ENCODE measurements around the gene UAP1L1. TPM values are rescaled to one million over a fixed set of nuclear protein-coding genes. Genes with fewer than 3 reads are reported as not detected.

UAP1L1 gene
- total RNA-seq, 1 experiment from 2014 or later: 24.6 TPM

DNA sequence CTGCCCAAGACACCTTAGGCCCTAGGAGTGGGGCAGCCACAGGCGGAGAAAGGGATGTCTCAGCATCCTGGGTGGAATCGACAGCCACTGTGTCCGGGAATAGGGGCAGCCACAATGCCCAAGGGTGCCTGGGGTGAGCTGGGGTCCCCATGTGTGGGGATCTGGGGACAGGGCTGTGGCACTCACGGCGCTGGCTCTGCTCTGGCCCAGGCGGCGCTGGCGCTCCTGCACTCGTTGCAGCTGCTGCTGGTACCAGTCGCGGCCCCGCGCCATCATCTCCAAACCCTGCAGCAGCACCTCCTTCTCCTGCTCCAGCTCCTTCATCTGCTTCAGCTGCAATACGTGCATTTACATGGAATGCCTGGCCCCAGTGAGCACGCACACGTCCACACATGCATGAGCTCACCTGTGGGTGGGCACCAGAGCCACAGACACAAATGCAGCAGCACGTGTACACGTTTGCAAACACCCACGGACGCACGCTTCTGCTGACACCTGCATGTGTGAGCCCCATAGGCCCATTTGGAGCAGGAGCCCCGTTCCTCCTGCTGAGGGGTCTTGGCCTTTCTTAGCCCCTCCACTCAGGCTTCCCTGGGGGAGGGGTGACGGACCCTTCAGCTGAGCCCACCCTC lies 11.9 kb upstream of the UAP1L1 start:
- H3K4me3 ChIP-seq (ENCODE audit: low read depth, low read length): no peak overlapping the region
- H3K36me3 ChIP-seq (ENCODE audit: control insufficient read depth, insufficient read depth, low read length): 0 out of 2 replicates have a peak, but pooled peaks cover 2% of the 10 kb centered on the region
- ChIA-PET CTCF (interaction anchor here (0.6 to 3.9 kb wide), 4 partner anchors 19 to 35 kb away, joined by 3 to 57 read pairs (median 3); partner anchors contain the start of gene NPDC1), POLR2A (interaction anchor here (0.5 kb wide), 1 partner anchor 544 kb away, joined by 6 read pairs; no protein-coding TSS in a partner anchor)
- intact Hi-C loops (cut with micrococcal nuclease; ENCODE audit: unreplicated experiment): no loop called here
- peaks cover 15% of the 10 kb centered on the region for H3K4me1 ChIP-seq
- no peaks in the 10 kb centered on the region for H3K9me3 ChIP-seq
- H3K27me3 ChIP-seq (replicated peaks; ENCODE audit: control insufficient read depth, insufficient read depth, low read length): no peaks in the 10 kb centered on the region
- H3K4me3 Mint-ChIP-seq (ENCODE audit: unreplicated experiment): no peak overlapping the region
- TF ChIP-seq, protein P1, sequence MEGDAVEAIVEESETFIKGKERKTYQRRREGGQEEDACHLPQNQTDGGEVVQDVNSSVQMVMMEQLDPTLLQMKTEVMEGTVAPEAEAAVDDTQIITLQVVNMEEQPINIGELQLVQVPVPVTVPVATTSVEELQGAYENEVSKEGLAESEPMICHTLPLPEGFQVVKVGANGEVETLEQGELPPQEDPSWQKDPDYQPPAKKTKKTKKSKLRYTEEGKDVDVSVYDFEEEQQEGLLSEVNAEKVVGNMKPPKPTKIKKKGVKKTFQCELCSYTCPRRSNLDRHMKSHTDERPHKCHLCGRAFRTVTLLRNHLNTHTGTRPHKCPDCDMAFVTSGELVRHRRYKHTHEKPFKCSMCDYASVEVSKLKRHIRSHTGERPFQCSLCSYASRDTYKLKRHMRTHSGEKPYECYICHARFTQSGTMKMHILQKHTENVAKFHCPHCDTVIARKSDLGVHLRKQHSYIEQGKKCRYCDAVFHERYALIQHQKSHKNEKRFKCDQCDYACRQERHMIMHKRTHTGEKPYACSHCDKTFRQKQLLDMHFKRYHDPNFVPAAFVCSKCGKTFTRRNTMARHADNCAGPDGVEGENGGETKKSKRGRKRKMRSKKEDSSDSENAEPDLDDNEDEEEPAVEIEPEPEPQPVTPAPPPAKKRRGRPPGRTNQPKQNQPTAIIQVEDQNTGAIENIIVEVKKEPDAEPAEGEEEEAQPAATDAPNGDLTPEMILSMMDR (IDR thresholded peaks at IDR 0.05; ENCODE audit: insufficient read depth in 1 of 2, low read depth in 1 of 2, low read length in 1 of 2, severe bottlenecking in 1 of 2, unreplicated experiment in 1 of 2): no peak
- no peaks in the 10 kb centered on the region for H3K9me3 Mint-ChIP-seq (ENCODE audit: unreplicated experiment)
- H3K27me3 Mint-ChIP-seq (ENCODE audit: insufficient read depth, unreplicated experiment): no peaks in the 10 kb centered on the region
- peaks cover 10% of the 10 kb centered on the region for H3K4me1 Mint-ChIP-seq (ENCODE audit: low read depth, unreplicated experiment)
- H3K36me3 Mint-ChIP-seq (ENCODE audit: insufficient read depth, unreplicated experiment): peaks cover 26% of the 10 kb centered on the region
- H3K27ac Mint-ChIP-seq (ENCODE audit: unreplicated experiment): no peak overlapping the region
- BruUV-seq (replicated peaks): no TSS peak
- DNase-seq: no peak

DNA sequence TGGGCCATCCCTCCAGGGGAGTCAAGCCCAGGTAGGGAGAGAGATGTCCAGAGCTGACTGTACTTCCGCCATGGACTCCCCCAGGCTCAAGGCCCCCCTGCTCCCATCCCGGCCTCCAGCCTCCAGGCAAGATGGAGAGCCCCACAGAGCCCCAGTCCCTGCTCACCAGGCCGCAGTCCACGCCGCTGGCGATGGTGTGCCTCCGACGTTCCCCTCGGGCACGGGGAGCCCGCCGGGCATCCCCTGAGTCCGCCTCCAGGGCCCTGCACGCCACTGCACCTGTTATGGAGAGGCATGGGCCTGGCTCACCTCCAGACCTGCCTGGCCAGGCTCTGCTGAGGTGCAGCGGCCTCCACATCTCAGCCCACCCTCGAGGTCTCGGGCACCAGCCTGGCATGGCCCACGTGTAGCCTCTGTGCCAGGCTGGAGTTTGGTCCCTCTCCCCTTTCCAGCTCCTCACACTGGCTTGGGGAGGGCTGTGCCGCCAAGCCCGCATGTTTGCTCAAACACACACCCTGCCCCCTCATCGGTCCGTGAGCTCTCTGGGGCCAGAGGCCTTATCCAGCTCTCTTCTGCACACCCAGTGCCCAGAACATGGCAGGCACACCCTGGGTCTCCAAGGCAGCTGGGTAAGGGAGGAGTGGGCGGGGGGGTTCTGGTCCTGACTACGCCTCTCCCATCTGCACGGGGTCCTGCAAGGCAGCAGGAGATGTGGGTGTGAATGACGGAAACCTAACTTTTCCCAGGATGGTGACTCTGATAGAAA lies 11.0 kb upstream of the UAP1L1 start:
- H3K4me3 Mint-ChIP-seq (ENCODE audit: unreplicated experiment): no peak overlapping the region
- peaks cover 22% of the 10 kb centered on the region for H3K4me1 ChIP-seq
- H3K36me3 Mint-ChIP-seq (ENCODE audit: insufficient read depth, unreplicated experiment): peaks cover 31% of the 10 kb centered on the region
- H3K4me3 ChIP-seq (ENCODE audit: low read depth, low read length): no peak overlapping the region
- H3K9me3 ChIP-seq: no peaks in the 10 kb centered on the region
- H3K27ac Mint-ChIP-seq (ENCODE audit: unreplicated experiment): no peak overlapping the region
- TF ChIP-seq, protein P1 (IDR thresholded peaks at IDR 0.05; ENCODE audit: insufficient read depth in 1 of 2, low read depth in 1 of 2, low read length in 1 of 2, severe bottlenecking in 1 of 2, unreplicated experiment in 1 of 2): no peak
- H3K27me3 ChIP-seq (replicated peaks; ENCODE audit: control insufficient read depth, insufficient read depth, low read length): no peaks in the 10 kb centered on the region
- CTCF ChIA-PET: interaction anchor here (0.6 to 5.2 kb wide), 6 partner anchors 11 to 74 kb away, joined by 3 to 57 read pairs (median 11); partner anchors contain the start of genes ABCA2, NPDC1 and UAP1L1
- POLR2A ChIA-PET: no interaction called here
- H3K9me3 Mint-ChIP-seq (ENCODE audit: unreplicated experiment): no peaks in the 10 kb centered on the region
- no TSS peak for BruUV-seq (replicated peaks)
- no peaks in the 10 kb centered on the region for H3K27me3 Mint-ChIP-seq (ENCODE audit: insufficient read depth, unreplicated experiment)
- H3K36me3 ChIP-seq (ENCODE audit: control insufficient read depth, insufficient read depth, low read length): 0 out of 2 replicates have a peak, but pooled peaks cover 2% of the 10 kb centered on the region
- peaks cover 16% of the 10 kb centered on the region for H3K4me1 Mint-ChIP-seq (ENCODE audit: low read depth, unreplicated experiment)
- intact Hi-C loops (cut with micrococcal nuclease; ENCODE audit: unreplicated experiment): no loop called here
- no peak for DNase-seq

DNA sequence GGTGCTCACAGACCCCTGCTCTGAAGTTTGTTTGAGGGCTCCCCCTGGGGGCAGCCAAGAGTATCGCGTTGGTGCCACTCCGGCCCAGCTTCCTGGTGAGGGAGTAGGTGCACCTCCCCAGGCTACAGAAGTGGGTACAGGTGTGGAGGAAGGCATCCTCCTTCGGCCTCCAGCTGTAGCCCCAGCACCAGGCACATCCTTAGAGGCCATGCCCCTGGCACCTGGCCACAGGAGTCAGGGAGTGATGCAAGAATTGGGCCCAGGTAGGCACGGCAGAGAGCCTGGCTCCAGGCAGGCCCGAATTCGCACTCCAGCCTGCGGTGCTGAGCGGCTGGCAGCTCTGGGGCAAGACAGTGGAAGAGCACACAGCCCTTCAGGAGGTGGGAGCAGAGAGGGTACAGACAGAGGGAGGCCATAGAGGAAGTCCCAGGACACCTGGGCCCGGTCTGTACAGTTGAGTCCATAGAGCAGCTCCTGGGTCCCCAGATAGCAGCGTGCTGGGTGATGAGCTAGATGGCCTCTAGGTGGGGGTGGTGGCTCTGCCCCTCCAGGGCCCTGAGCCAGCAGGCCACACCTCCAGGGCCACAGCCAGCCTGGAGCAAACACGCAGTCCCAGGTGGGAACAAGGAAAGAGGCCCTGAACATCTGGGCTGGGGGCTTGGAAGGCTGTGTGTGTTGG lies 9.3 kb upstream of the UAP1L1 start:
- Histone ChIP-seq H3K36me3 (ENCODE audit: control insufficient read depth, insufficient read depth, low read length) (0 out of 2 replicates have a peak, but pooled peaks cover 2% of the 10 kb centered on the region), H3K4me1 (peaks cover 24% of the 10 kb centered on the region), H3K9me3 (no peaks in the 10 kb centered on the region), H3K27me3 (replicated peaks; ENCODE audit: control insufficient read depth, insufficient read depth, low read length) (no peaks in the 10 kb centered on the region), H3K4me3 (ENCODE audit: low read depth, low read length) (peak overlapping the region; percentile 80)
- Mint-ChIP-seq H3K4me1 (ENCODE audit: low read depth, unreplicated experiment) (peaks cover 18% of the 10 kb centered on the region), H3K9me3 (ENCODE audit: unreplicated experiment) (no peaks in the 10 kb centered on the region), H3K27me3 (ENCODE audit: insufficient read depth, unreplicated experiment) (no peaks in the 10 kb centered on the region), H3K27ac (ENCODE audit: unreplicated experiment) (peak overlapping the region; percentile 87), H3K4me3 (ENCODE audit: unreplicated experiment) (peak overlapping the region; percentile 68), H3K36me3 (ENCODE audit: insufficient read depth, unreplicated experiment) (peaks cover 27% of the 10 kb centered on the region)
- ChIA-PET POLR2A (interaction anchor here (0.5 to 1.4 kb wide), 2 partner anchors 19 to 509 kb away, joined by 3 to 14 read pairs; partner anchors contain the start of gene MAN1B1), CTCF (interaction anchor here (0.6 to 5.2 kb wide), 34 partner anchors 9 to 277 kb away, joined by 3 to 57 read pairs (median 5); partner anchors contain the start of genes ABCA2, ENTPD2, MAN1B1 and NPDC1)
- no TSS peak for BruUV-seq (replicated peaks)
- intact Hi-C loops (cut with micrococcal nuclease; ENCODE audit: unreplicated experiment): no loop called here
- DNase-seq: peak; percentile 88 to 90
- TF ChIP-seq, protein P1 (IDR thresholded peaks at IDR 0.05; ENCODE audit: insufficient read depth in 1 of 2, low read depth in 1 of 2, low read length in 1 of 2, severe bottlenecking in 1 of 2, unreplicated experiment in 1 of 2): peak; percentile 59 to 87

Measured in Caco-2 (cell line).